Spleen (tissue), 11 donors: ENCODE results near the gene ABCA6. TPM values are rescaled to one million over a fixed set of nuclear protein-coding genes. Genes with fewer than 3 reads are reported as not detected.

Experiments
- DNase-seq: peaks from one replicate; pipeline ENCODE4 v3.0.0-alpha.2; 2020
- H3K27ac ChIP-seq, 8 donors: fragments of 200-600 bp; sonication (generic) in 7 of 8; 1 replicate in 4 of 8; 2 replicates in 4 of 8; pipeline versions ENCODE4 v1.5.0 to v1.8.0; 2016 to 2021; ENCODE audit warnings: inconsistent platforms in 4 of 8, mild to moderate bottlenecking in 4 of 8, moderate library complexity in 1 of 8
- H3K27me3 ChIP-seq, 7 donors: fragments of 200-600 bp; sonication (generic) in 6 of 7; replicated peaks in 1 of 7; 1 replicate in 4 of 7; 2 replicates in 3 of 7; pipeline versions ENCODE4 v1.5.0 to v1.8.0; 2016 to 2021; ENCODE audit warnings: inconsistent platforms in 3 of 7, mild to moderate bottlenecking in 1 of 7
- H3K36me3 ChIP-seq, 6 donors: fragments of 200-600 bp; sonication (generic) in 5 of 6; 1 replicate in 4 of 6; 2 replicates in 2 of 6; pipeline versions ENCODE4 v1.5.0 to v1.8.0; 2016 to 2021; ENCODE audit warnings: inconsistent platforms in 2 of 6
- H3K4me1 ChIP-seq, 6 donors: fragments of 200-600 bp; sonication (generic) in 5 of 6; 1 replicate in 3 of 6; 2 replicates in 3 of 6; pipeline versions ENCODE4 v1.5.0 to v1.8.0; 2016 to 2021; ENCODE audit warnings: inconsistent platforms in 3 of 6
- H3K4me3 ChIP-seq, 8 donors: fragments of 200-600 bp; sonication (generic) in 7 of 8; 1 replicate in 4 of 8; 2 replicates in 4 of 8; pipeline versions ENCODE4 v1.5.0 to v1.8.0; 2016 to 2021; ENCODE audit warnings: inconsistent platforms in 4 of 8, mild to moderate bottlenecking in 4 of 8, moderate library complexity in 2 of 8
- H3K9me3 ChIP-seq, 8 donors: fragments of 200-600 bp; sonication (generic) in 7 of 8; 1 replicate in 4 of 8; 2 replicates in 4 of 8; pipeline versions ENCODE4 v1.5.0 to v1.8.0; 2016 to 2021; ENCODE audit warnings: inconsistent platforms in 4 of 8
- CTCF ChIP-seq, 11 experiments: fragments of 200-600 bp in 7 of 11; fragments of 450-650 bp in 4 of 11; sonication (generic) in 4 of 11; IDR thresholded peaks in 8 of 11; conservative IDR thresholded peaks in 3 of 11; 1 replicate in 7 of 11; 2 replicates in 4 of 11; pipeline versions ENCODE4 v1.4.0 to v1.8.0; 2016 to 2021; ENCODE audit warnings: antibody characterized with exemption in 11 of 11, inconsistent platforms in 4 of 11, mild to moderate bottlenecking in 1 of 11
- POLR2A ChIP-seq, 3 donors: fragments of 450-650 bp; IDR thresholded peaks; one replicate each; pipeline ENCODE4 v1.5.1; 2017; ENCODE audit warnings: antibody characterized with exemption in 3 of 3, mild to moderate bottlenecking in 1 of 3
- POLR2AphosphoS5 ChIP-seq, 3 donors: sonication (generic); formaldehyde crosslinking; IDR thresholded peaks; one replicate each; pipeline ENCODE4 v1.5.1; 2017; ENCODE audit warnings: antibody characterized with exemption in 3 of 3
- WGBS, 5 donors: extraction: QIAGEN DNeasy Blood & Tissue Kit in 3 of 5; methylation state at CpG; one replicate each; pipeline versions ENCODE4 v1.1.5 to v1.1.7; 2013 to 2018; 5-methylcytosine and 5-hydroxymethylcytosine counted together
- intact Hi-C: fragments of 100-400 bp; cut with DNase I; formaldehyde crosslinking; loops from one replicate; pipeline ENCODE4 v1.15.0; 2023; ENCODE audit warnings: low total_unique reads
- polyA plus RNA-seq, 3 donors: library from polyadenylated mRNA; stranded (reverse); fragments of 200-250 nt; gene quantifications; one replicate each; pipeline ENCODE4 v1.2.1, GENCODE V29; 2013
- total RNA-seq, 7 donors: library from RNA; depleted of rRNA in 3 of 7; stranded (reverse); fragments of >200 nt in 3 of 7; fragmentation: NEBNext Ultra II Directional in 4 of 7; extraction: Animal tissue kit (Norgen Biotek cat#: 25700) in 4 of 7; gene quantifications; one replicate each; pipeline versions ENCODE4 v1.1.0 to v1.2.1, GENCODE V29; 2016 to 2021
- donor health status: healthy with polysubstance abuse.
- donor health status: DM: no; HTN: no; CAD: no; lungs with moderate emphysema.
- donor health status: DM: no; HTN: no; CAD: no.
- donor health status: Bipolar disorder and iron deficiency.
- donor health status: healthy.
- donor health status: DM: no; HTN: no; CAD: no.
- donor health status: DM: yes; HTN: yes; CAD: no.

ABCA6 gene
- total and polyA plus RNA-seq, 10 donors = 2.3 to 23.2 (median 9.6) TPM

DNA sequence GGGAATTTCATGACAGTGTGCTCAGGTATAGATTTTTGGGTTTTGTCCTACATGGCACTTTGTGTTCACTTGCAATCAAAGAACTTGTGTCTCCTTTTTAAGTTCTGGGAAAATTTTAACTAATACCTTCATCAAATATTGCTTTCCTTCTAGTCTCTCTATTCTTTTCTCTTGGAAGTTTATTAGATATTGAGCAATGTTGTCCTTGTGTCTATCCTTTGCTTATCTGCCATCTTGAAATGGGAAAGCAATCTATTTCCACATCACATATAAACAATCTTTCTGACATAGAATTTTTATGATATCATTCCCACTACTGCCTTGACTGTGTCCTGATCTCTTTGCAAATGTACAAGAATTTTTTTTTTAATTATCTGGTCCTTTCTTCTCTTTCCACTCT is 76.6 kb downstream of the ABCA6 start:
- Histone ChIP-seq H3K4me3 (no peak overlapping the region), H3K27ac (no peak overlapping the region), H3K9me3 (no peaks in the 10 kb centered on the region), H3K27me3 (no peaks in the 10 kb centered on the region), H3K4me1 (peaks cover 0 to 18% (median 2%) of the 10 kb centered on the region in 6 donors), H3K36me3 (no peaks in the 10 kb centered on the region)
- no peak for DNase-seq
- intact Hi-C loops = no loop called here
- TF ChIP-seq POLR2AphosphoS5 (IDR thresholded peaks at IDR 0.05) (no peak), CTCF (IDR thresholded peaks at IDR 0.05 in 8 of 11, conservative IDR thresholded peaks at IDR 0.05 in 3 of 11) (no peak), POLR2A (IDR thresholded peaks at IDR 0.05) (no peak)

DNA sequence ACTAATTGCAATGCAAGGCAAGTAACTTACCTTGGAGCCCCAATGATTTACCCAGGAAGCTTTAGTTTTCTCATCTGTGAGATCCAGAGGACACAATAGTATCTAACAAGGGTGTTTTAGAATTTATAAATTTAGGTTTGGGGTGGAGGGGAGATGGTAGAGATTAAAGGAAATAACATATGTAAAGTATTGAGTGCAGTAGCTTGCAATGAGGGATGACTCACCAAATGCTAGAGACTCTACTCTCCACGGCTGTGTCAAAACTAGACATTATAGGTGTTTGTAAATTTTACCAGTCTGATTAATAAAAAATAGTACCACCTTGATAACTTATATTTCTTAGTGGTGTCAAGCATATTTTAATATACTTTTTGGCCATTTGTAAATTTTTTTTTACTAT is 77.2 kb downstream of the ABCA6 start:
- H3K9me3 ChIP-seq = no peaks in the 10 kb centered on the region
- no peak for TF ChIP-seq CTCF (IDR thresholded peaks at IDR 0.05 in 8 of 11, conservative IDR thresholded peaks at IDR 0.05 in 3 of 11)
- no peak for TF ChIP-seq POLR2AphosphoS5 (IDR thresholded peaks at IDR 0.05)
- no peak for TF ChIP-seq POLR2A (IDR thresholded peaks at IDR 0.05)
- H3K27ac ChIP-seq = no peak overlapping the region
- no peaks in the 10 kb centered on the region for H3K27me3 ChIP-seq
- 46 to 70% (median 58%) methylated on average over 1 of the region's 1 CpG for WGBS, 5 donors
- no peak for DNase-seq
- H3K4me3 ChIP-seq = no peak overlapping the region
- peaks cover 0 to 18% (median 2%) of the 10 kb centered on the region in 6 donors for H3K4me1 ChIP-seq
- intact Hi-C loops = no loop called here
- no peaks in the 10 kb centered on the region for H3K36me3 ChIP-seq

DNA sequence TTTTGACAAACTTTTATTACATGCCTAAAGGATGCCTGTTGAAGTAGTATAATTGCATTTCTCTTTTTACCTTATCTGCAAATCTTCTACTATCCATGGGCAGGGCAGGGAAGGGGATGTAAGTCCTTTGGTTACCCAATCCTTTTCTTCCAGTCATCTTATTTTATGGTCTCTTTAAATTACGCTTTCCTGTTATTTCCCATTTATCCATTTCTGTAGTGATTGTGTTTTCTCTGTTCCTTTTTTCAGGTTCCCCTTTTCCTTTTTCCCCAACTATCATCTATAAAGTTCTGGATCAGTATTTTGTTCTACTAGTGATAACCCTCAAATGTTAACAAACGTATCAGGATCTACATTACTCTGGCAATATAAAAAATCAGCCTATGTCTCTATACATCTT is 77.7 kb downstream of the ABCA6 start:
- no peaks in the 10 kb centered on the region for H3K27me3 ChIP-seq
- no peak overlapping the region for H3K4me3 ChIP-seq
- no peaks in the 10 kb centered on the region for H3K9me3 ChIP-seq
- peaks cover 0 to 18% (median 2%) of the 10 kb centered on the region in 6 donors for H3K4me1 ChIP-seq
- intact Hi-C loops = no loop called here
- WGBS, 5 donors = 58 to 91% (median 66%) methylated on average over 2 of the region's 2 CpGs
- TF ChIP-seq POLR2A (IDR thresholded peaks at IDR 0.05) = no peak
- TF ChIP-seq CTCF (IDR thresholded peaks at IDR 0.05 in 8 of 11, conservative IDR thresholded peaks at IDR 0.05 in 3 of 11) = no peak
- no peak for DNase-seq
- H3K36me3 ChIP-seq = no peaks in the 10 kb centered on the region
- H3K27ac ChIP-seq = no peak overlapping the region

GRCh38 chr17:69062860-69063581 is 78.7 kb downstream of the ABCA6 start:
- TF ChIP-seq POLR2A (IDR thresholded peaks at IDR 0.05) = no peak
- no peak for TF ChIP-seq CTCF (IDR thresholded peaks at IDR 0.05 in 8 of 11, conservative IDR thresholded peaks at IDR 0.05 in 3 of 11)
- no peak for TF ChIP-seq POLR2AphosphoS5 (IDR thresholded peaks at IDR 0.05)
- WGBS, 5 donors = 71 to 96% (median 91%) methylated on average over 4 of the region's 4 CpGs
- Histone ChIP-seq H3K9me3 (no peaks in the 10 kb centered on the region), H3K27ac (no peak overlapping the region), H3K4me3 (no peak overlapping the region), H3K36me3 (no peaks in the 10 kb centered on the region), H3K27me3 (no peaks in the 10 kb centered on the region), H3K4me1 (peaks cover 0 to 18% (median 2%) of the 10 kb centered on the region in 6 donors)
- no peak for DNase-seq
- intact Hi-C loops = no loop called here
